ENCODE results near the gene ZDHHC13. TPM values are rescaled to one million over a fixed set of nuclear protein-coding genes. Genes with fewer than 3 reads are reported as not detected.

Gene ZDHHC13
- total RNA-seq, 1 experiment from 2014 or later = 22.4 TPM

- TF ChIP-seq, protein P1, sequence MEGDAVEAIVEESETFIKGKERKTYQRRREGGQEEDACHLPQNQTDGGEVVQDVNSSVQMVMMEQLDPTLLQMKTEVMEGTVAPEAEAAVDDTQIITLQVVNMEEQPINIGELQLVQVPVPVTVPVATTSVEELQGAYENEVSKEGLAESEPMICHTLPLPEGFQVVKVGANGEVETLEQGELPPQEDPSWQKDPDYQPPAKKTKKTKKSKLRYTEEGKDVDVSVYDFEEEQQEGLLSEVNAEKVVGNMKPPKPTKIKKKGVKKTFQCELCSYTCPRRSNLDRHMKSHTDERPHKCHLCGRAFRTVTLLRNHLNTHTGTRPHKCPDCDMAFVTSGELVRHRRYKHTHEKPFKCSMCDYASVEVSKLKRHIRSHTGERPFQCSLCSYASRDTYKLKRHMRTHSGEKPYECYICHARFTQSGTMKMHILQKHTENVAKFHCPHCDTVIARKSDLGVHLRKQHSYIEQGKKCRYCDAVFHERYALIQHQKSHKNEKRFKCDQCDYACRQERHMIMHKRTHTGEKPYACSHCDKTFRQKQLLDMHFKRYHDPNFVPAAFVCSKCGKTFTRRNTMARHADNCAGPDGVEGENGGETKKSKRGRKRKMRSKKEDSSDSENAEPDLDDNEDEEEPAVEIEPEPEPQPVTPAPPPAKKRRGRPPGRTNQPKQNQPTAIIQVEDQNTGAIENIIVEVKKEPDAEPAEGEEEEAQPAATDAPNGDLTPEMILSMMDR (IDR thresholded peaks at IDR 0.05; ENCODE audit: unreplicated experiment) = no peak
These were observed 43.2 kb upstream of the ZDHHC13 start for GRCh38 chr11:19073454-19074415.

GRCh38 chr11:19075636-19076035, 41.3 kb upstream of the ZDHHC13 start:
- Mint-ChIP-seq H3K27me3 (ENCODE audit: unreplicated experiment) (no peaks in the 10 kb centered on the region), H3K36me3 (ENCODE audit: insufficient read depth, unreplicated experiment) (no peaks in the 10 kb centered on the region), H3K4me1 (ENCODE audit: low read depth, unreplicated experiment) (peaks cover 41% of the 10 kb centered on the region), H3K9me3 (ENCODE audit: low read depth, unreplicated experiment) (no peaks in the 10 kb centered on the region), H3K4me3 (ENCODE audit: low read depth, unreplicated experiment) (no peak overlapping the region), H3K27ac (ENCODE audit: unreplicated experiment) (no peak overlapping the region)
- no peak for DNase-seq
- TF ChIP-seq, protein P1 (IDR thresholded peaks at IDR 0.05; ENCODE audit: unreplicated experiment) = no peak
- BruUV-seq (replicated peaks) = no TSS peak
- intact Hi-C loops (cut with micrococcal nuclease; ENCODE audit: unreplicated experiment) = loop anchor here (2.0 to 10.0 kb wide), 3 partner anchors 35 to 167 kb away; partner anchors contain the start of gene E2F8
- CTCF ChIA-PET = interaction anchor here (0.7 to 1.9 kb wide), 2 partner anchors 35 to 330 kb away, joined by 3 to 8 read pairs; no protein-coding TSS in a partner anchor

More at GRCh38 chr11:19073454-19074415, 43.2 kb upstream of the ZDHHC13 start:
- Mint-ChIP-seq H3K4me3 (ENCODE audit: low read depth, unreplicated experiment) (no peak overlapping the region), H3K4me1 (ENCODE audit: low read depth, unreplicated experiment) (peaks cover 22% of the 10 kb centered on the region), H3K9me3 (ENCODE audit: low read depth, unreplicated experiment) (no peaks in the 10 kb centered on the region), H3K36me3 (ENCODE audit: insufficient read depth, unreplicated experiment) (no peaks in the 10 kb centered on the region), H3K27ac (ENCODE audit: unreplicated experiment) (no peak overlapping the region), H3K27me3 (ENCODE audit: unreplicated experiment) (peaks cover 17% of the 10 kb centered on the region)
- intact Hi-C loops (cut with micrococcal nuclease; ENCODE audit: unreplicated experiment) = loop anchor here (5.0 to 10.0 kb wide), 3 partner anchors 91 to 239 kb away; no protein-coding TSS in a partner anchor
- CTCF ChIA-PET = interaction anchor here (1.2 kb wide), 1 partner anchor 482 kb away, joined by 3 read pairs; no protein-coding TSS in a partner anchor
- BruUV-seq (replicated peaks) = no TSS peak
- no peak for DNase-seq

DNA sequence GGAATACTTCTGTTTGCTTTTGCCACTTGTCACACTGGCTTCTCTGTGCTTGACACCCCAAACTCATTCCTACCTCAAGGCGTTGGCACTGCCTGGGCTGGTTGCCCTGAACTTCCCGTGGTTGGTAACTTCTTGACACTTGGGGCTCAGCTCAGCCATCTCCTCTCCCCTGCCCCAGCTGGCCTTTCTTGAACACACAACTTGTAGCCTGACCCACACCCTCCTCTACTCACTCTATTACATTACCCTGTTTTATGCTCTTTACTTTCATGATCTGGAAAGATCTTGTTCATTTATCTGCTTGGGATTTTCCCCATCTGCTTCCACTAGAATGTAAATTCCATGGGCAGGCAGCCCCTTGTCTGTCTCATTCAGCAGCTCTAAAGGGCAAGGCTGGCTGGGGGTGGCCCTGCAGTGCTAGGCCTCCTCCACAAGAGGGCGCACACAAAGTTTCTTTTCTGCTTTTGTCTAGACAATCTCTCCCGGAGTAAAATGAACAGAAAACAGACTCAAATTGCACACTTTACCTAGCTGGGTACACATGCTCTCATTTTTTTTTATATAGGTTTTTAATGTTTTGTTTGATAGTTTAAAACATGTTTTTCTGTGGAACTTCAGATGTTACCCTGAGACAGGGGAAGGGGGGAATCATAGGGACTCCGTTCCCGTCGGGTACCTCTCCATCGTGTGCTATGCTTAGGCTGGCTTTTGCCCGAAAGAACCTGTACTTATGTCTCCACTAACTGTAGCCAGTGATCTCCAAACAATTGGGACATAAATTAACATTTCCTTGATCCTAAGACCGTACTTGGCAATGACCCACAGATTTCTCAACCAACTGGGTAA, 40.0 kb upstream of the ZDHHC13 start:
- no peak overlapping the region for H3K4me3 Mint-ChIP-seq (ENCODE audit: low read depth, unreplicated experiment)
- TF ChIP-seq, protein P1 (IDR thresholded peaks at IDR 0.05; ENCODE audit: unreplicated experiment) = peak; percentile 91
- peak; percentile 79 for DNase-seq
- H3K27me3 Mint-ChIP-seq (ENCODE audit: unreplicated experiment) = no peaks in the 10 kb centered on the region
- no peaks in the 10 kb centered on the region for H3K36me3 Mint-ChIP-seq (ENCODE audit: insufficient read depth, unreplicated experiment)
- peaks cover 42% of the 10 kb centered on the region for H3K4me1 Mint-ChIP-seq (ENCODE audit: low read depth, unreplicated experiment)
- BruUV-seq (replicated peaks) = no TSS peak
- intact Hi-C loops (cut with micrococcal nuclease; ENCODE audit: unreplicated experiment) = loop anchor here (2.0 to 10.0 kb wide), 3 partner anchors 34 to 165 kb away; partner anchors contain the start of gene E2F8
- no peak overlapping the region for H3K27ac Mint-ChIP-seq (ENCODE audit: unreplicated experiment)
- no peaks in the 10 kb centered on the region for H3K9me3 Mint-ChIP-seq (ENCODE audit: low read depth, unreplicated experiment)
- CTCF ChIA-PET = interaction anchor here (0.8 to 2.0 kb wide), 7 partner anchors 11 to 366 kb away, joined by 3 to 13 read pairs (median 4); partner anchors contain the start of gene ZDHHC13

DNA sequence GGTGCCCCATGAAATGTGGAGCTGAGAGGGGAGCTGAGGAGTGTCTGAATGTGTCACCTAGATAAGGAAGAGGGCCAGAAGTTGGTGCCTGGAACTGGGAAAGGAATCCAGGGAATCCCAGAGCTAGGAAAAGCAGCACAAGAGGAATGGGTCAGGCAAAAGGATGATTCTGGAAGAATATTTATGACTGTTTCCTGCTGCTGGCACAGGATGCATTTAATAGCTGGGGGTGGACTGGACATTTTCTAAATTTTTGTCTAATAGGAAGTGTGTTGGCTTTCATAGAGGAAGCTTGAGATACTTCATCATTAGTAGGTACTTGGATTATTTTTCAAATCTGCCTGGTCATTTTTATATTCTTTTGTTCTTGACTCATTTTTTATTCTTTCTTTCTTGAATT, 39.0 kb upstream of the ZDHHC13 start:
- DNase-seq = no peak
- CTCF ChIA-PET = interaction anchor here (0.5 to 2.0 kb wide), 3 partner anchors 10 to 1098 kb away, joined by 3 to 13 read pairs (median 4); partner anchors contain the start of gene ZDHHC13
- TF ChIP-seq, protein P1 (IDR thresholded peaks at IDR 0.05; ENCODE audit: unreplicated experiment) = no peak
- no peaks in the 10 kb centered on the region for H3K36me3 Mint-ChIP-seq (ENCODE audit: insufficient read depth, unreplicated experiment)
- no peaks in the 10 kb centered on the region for H3K27me3 Mint-ChIP-seq (ENCODE audit: unreplicated experiment)
- BruUV-seq (replicated peaks) = no TSS peak
- H3K4me3 Mint-ChIP-seq (ENCODE audit: low read depth, unreplicated experiment) = no peak overlapping the region
- intact Hi-C loops (cut with micrococcal nuclease; ENCODE audit: unreplicated experiment) = loop anchor here (2.0 to 10.0 kb wide), 4 partner anchors 33 to 164 kb away; partner anchors contain the start of genes E2F8 and ZDHHC13
- H3K27ac Mint-ChIP-seq (ENCODE audit: unreplicated experiment) = no peak overlapping the region
- H3K9me3 Mint-ChIP-seq (ENCODE audit: low read depth, unreplicated experiment) = no peaks in the 10 kb centered on the region
- H3K4me1 Mint-ChIP-seq (ENCODE audit: low read depth, unreplicated experiment) = peaks cover 40% of the 10 kb centered on the region
